Measurements from ENCODE around the gene DACT2. TPM values are rescaled to one million over a fixed set of nuclear protein-coding genes. Genes with fewer than 3 reads are reported as not detected.

DACT2 gene
- total RNA-seq, 4 donors from 2014 or later, result 0.27 TPM; not detected in 3

DNA sequence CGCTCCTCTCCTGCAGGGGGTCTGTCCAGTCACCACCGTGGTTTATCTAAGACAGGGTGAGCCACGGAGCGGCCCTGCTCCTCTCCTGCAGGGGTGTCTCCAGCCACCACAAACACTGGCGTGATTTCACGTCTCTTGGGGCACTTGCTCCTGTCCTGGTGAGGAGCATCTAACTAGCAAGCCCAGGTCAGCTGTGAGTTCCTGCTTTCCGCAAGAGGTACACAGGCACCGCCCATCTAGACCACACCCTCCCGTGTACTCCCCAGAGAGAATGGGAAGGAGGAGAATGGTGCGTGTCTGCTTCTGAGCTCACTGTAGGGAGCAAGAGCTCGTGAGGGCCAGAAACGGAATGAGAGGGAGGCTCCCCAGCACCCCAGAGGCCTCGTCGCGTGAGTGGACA is 40.7 kb downstream of the DACT2 start:
- H3K27me3 ChIP-seq, result no peaks in the 10 kb centered on the region
- no peak overlapping the region for H3K27ac ChIP-seq
- no peaks in the 10 kb centered on the region for H3K9me3 ChIP-seq
- intact Hi-C loops (cut with DNase I), result no loop called here
- H3K4me1 ChIP-seq, result no peaks in the 10 kb centered on the region
- WGBS, 2 donors, result 76 to 89% methylated on average over 15 of the region's 15 CpGs
- no peak for TF ChIP-seq POLR2A (IDR thresholded peaks at IDR 0.05)
- TF ChIP-seq, protein P1, sequence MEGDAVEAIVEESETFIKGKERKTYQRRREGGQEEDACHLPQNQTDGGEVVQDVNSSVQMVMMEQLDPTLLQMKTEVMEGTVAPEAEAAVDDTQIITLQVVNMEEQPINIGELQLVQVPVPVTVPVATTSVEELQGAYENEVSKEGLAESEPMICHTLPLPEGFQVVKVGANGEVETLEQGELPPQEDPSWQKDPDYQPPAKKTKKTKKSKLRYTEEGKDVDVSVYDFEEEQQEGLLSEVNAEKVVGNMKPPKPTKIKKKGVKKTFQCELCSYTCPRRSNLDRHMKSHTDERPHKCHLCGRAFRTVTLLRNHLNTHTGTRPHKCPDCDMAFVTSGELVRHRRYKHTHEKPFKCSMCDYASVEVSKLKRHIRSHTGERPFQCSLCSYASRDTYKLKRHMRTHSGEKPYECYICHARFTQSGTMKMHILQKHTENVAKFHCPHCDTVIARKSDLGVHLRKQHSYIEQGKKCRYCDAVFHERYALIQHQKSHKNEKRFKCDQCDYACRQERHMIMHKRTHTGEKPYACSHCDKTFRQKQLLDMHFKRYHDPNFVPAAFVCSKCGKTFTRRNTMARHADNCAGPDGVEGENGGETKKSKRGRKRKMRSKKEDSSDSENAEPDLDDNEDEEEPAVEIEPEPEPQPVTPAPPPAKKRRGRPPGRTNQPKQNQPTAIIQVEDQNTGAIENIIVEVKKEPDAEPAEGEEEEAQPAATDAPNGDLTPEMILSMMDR (IDR thresholded peaks at IDR 0.05), result no peak
- no peak overlapping the region for H3K4me3 ChIP-seq (replicated peaks in 1 of 3)
- H3K36me3 ChIP-seq, result no peaks in the 10 kb centered on the region
- no peak for DNase-seq

DNA sequence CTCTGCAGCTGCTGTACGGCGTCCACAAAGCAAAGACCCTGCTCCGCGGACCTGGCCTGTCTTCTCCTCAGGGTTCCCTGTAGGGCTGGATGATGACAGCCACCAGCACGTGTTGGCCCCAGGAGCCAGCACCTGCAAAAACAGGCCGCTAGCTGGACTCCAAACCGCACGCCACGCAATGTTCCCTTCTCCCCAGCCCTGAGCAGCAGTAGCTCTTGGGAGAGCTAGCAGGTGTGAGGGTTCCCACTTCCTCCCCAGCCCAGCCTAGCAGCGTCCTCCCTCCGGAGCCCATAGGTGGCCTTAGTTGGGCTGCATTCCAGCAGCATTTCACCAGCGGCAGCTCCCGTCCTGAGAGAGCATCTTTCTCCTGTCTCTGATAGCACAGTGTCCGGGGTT is 42.3 kb downstream of the DACT2 start:
- Histone ChIP-seq H3K27me3 (no peaks in the 10 kb centered on the region), H3K9me3 (no peaks in the 10 kb centered on the region), H3K36me3 (no peaks in the 10 kb centered on the region), H3K4me1 (peaks cover 0 to 6% of the 10 kb centered on the region in 2 donors), H3K4me3 (replicated peaks in 1 of 3) (no peak overlapping the region), H3K27ac (no peak overlapping the region)
- intact Hi-C loops (cut with DNase I), result no loop called here
- DNase-seq, result no peak
- 80 to 84% methylated on average over 14 of the region's 14 CpGs for WGBS, 2 donors
- no peak for TF ChIP-seq POLR2A (IDR thresholded peaks at IDR 0.05)
- TF ChIP-seq, protein P1 (IDR thresholded peaks at IDR 0.05), result no peak

DNA sequence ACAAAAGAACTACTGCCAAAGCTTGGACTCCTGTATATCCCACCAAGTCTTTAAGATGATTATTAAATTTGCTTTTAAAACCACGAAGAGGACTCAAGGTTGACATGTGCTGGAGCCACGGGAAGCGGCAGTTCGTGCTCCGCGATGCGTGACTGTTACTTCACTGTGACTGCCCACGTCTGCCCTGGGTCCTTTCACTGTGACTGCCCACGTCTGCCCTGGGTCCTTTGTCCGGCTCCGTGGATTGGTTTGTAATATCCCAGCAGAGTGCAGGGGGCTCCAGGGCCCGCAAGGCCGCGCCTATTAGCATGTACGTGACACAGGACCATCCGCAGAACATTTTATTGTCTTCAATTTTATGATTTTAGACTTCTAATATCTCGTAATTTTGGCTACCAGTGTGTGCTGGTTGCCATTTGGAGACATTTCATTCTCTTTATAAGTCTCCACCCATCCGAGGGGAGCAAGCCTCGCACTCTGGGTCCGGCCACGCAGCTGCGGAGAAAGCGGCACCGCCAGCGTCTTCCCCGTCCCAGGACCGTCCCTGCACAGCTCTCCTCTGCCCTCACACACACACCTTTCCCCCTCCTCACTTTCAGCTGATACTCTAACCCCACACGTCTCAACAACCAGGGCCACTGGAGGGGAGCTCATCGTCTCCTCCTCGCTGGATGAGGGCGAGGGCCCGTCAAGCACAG is 42.9 kb downstream of the DACT2 start:
- no peak for TF ChIP-seq POLR2A (IDR thresholded peaks at IDR 0.05)
- TF ChIP-seq, protein P1 (IDR thresholded peaks at IDR 0.05), result no peak
- H3K27me3 ChIP-seq, result no peaks in the 10 kb centered on the region
- WGBS, 2 donors, result 82 to 83% methylated on average over 32 of the region's 32 CpGs

DNA sequence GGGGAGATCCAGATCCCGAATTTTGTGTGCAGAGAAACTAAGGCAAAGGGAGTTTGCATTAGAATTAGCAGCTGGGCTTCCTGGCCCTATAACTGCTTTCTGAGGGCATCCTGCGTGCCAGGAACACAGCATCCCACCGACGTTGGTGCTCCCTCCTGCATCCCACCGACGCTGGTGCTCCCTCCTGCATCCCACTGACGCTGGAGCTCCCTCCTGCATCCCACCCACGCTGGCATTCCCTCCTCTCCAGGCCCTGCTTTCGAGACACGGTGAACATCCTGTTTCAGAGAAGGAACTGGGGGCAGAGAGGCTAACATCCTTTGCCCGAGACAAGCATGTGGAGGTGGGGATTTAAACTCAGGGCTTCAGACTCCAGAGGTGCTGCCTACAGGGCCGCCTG is 44.4 kb downstream of the DACT2 start:
- peaks cover 0 to 6% of the 10 kb centered on the region in 2 donors for H3K4me1 ChIP-seq
- no peak overlapping the region for H3K4me3 ChIP-seq (replicated peaks in 1 of 3)
- no peak for DNase-seq
- no peak for TF ChIP-seq POLR2A (IDR thresholded peaks at IDR 0.05)
- TF ChIP-seq, protein P1 (IDR thresholded peaks at IDR 0.05), result no peak
- intact Hi-C loops (cut with DNase I), result no loop called here
- H3K36me3 ChIP-seq, result no peaks in the 10 kb centered on the region
- WGBS, 2 donors, result 72 to 77% methylated on average over 12 of the region's 12 CpGs
- H3K27me3 ChIP-seq, result no peaks in the 10 kb centered on the region
- no peak overlapping the region for H3K27ac ChIP-seq
- no peaks in the 10 kb centered on the region for H3K9me3 ChIP-seq

More for the DNA sequence above, 42.9 kb downstream of the DACT2 start:
- Histone ChIP-seq H3K9me3 (no peaks in the 10 kb centered on the region), H3K36me3 (no peaks in the 10 kb centered on the region), H3K4me3 (replicated peaks in 1 of 3) (no peak overlapping the region), H3K27ac (no peak overlapping the region), H3K4me1 (peaks cover 0 to 6% of the 10 kb centered on the region in 2 donors)
- DNase-seq, result no peak
- intact Hi-C loops (cut with DNase I), result no loop called here

DNA sequence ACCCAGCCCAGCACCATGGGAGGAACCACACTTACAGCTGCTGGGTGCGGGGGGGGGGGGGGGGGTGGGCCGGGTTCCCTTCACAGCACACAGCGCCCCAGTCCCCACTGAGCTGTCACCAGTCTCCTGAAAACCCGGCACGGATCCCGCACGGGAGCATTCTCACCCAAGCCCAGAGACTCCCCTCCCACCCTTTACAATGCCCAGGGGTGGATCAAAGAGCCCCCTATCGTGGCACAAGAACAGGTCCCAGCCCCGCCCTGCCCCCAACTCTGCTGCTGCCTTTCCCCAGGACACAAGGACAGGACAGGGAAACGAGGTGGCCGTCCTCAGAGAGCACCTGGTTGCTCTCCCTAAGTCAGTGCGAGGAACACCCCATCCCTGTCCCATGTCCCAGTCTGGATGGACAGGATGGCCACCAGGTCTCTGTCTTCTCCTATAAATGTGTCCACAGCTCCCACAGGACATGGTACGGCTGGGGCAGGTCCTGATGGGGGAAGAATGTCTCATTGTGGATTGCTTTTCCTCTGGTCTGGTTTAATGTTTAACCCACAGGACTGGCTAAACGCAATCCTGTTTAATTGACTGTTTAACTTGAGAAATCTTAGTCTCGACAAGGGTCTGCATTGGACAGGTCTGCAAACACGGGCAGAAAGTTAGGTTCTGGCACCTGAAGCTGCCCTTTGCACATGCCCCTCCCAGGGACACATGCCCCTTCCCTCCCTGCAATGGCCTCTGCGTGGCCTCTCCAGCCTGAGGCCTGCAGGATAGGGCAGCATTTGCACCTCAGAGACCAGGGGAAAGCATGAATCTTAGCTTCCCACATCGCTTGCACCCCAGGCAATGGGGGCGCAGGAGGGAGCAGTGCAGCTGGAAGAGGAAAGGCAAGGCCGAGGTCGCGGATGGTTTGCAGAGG is 45.3 kb downstream of the DACT2 start:
- Histone ChIP-seq H3K4me3 (replicated peaks in 1 of 3) (no peak overlapping the region), H3K27me3 (no peaks in the 10 kb centered on the region), H3K9me3 (no peaks in the 10 kb centered on the region), H3K27ac (no peak overlapping the region), H3K36me3 (no peaks in the 10 kb centered on the region), H3K4me1 (peaks cover 0 to 6% of the 10 kb centered on the region in 2 donors)
- intact Hi-C loops (cut with DNase I), result no loop called here
- no peak for TF ChIP-seq POLR2A (IDR thresholded peaks at IDR 0.05)
- TF ChIP-seq, protein P1 (IDR thresholded peaks at IDR 0.05), result no peak
- WGBS, 2 donors, result 76 to 86% methylated on average over 10 to 20 of the region's 22 CpGs
- DNase-seq, result no peak

All from thyroid gland (tissue), 4 donors.